MCF 10A (cell line): ENCODE data around the gene KAT2A. TPM values are rescaled to one million over a fixed set of nuclear protein-coding genes. Genes with fewer than 3 reads are reported as not detected.
A peak's percentile ranks its signal among the peaks of the same experiment; 100 is the strongest.

Experiments
- BruUV-seq: library from RNA; stranded (reverse); fragments of 400-500 nt; replicated peaks from 2 replicates; lab custom pipeline; 2021; lab: Mats Ljungman, UMichigan
- CTCF ChIA-PET: fragments of 300-600 bp; sonication (Branson Sonifier 250); formaldehyde crosslinking; extraction: SDS; loops from one replicate; lab custom pipeline; 2021; ENCODE audit warnings: antibody characterized with exemption, inconsistent platforms; lab: Yijun Ruan, JAX
- POLR2A ChIA-PET: fragments of 300-600, 350-650 bp; sonication (Branson Sonifier 250); formaldehyde crosslinking; extraction: SDS; loops from one replicate; lab custom pipeline; 2020; ENCODE audit warnings: antibody characterized with exemption, inconsistent platforms; lab: Yijun Ruan, JAX
- DNase-seq: peaks from one replicate; pipeline ENCODE4 v3.0.0-alpha.2; 2018; ENCODE audit not compliant: unreplicated experiment
- H3K27ac Mint-ChIP-seq: one replicate; pipeline ENCODE4 v1.8.0; 2022; ENCODE audit warnings: mild to moderate bottlenecking, low read depth, mixed read lengths; ENCODE audit not compliant: unreplicated experiment
- H3K27me3 Mint-ChIP-seq: one replicate; pipeline ENCODE4 v1.8.0; 2022; ENCODE audit warnings: mixed read lengths; ENCODE audit not compliant: insufficient read depth, unreplicated experiment
- H3K36me3 Mint-ChIP-seq: one replicate; pipeline ENCODE4 v1.8.0; 2022; ENCODE audit warnings: mild to moderate bottlenecking, moderate library complexity, mixed read lengths; ENCODE audit not compliant: insufficient read depth, unreplicated experiment
- H3K4me1 Mint-ChIP-seq: one replicate; pipeline ENCODE4 v1.8.0; 2022; ENCODE audit warnings: mixed read lengths; ENCODE audit not compliant: insufficient read depth, unreplicated experiment
- H3K4me3 Mint-ChIP-seq: one replicate; pipeline ENCODE4 v1.8.0; 2022; ENCODE audit warnings: mild to moderate bottlenecking, moderate library complexity, mixed read lengths; ENCODE audit not compliant: unreplicated experiment
- H3K9me3 Mint-ChIP-seq: one replicate; pipeline ENCODE4 v1.8.0; 2022; ENCODE audit warnings: mixed read lengths; ENCODE audit not compliant: unreplicated experiment
- CTCF ChIP-seq: fragments of 200-600 bp; IDR thresholded peaks from one replicate; pipeline ENCODE4 v1.8.0; 2022; ENCODE audit warnings: antibody characterized with exemption, mild to moderate bottlenecking; ENCODE audit not compliant: unreplicated experiment
- intact Hi-C: fragments of 100-400 bp; cut with micrococcal nuclease; formaldehyde crosslinking; loops from 2 replicates; pipeline ENCODE4 v1.14.1; 2022
- total RNA-seq: library from RNA; stranded (reverse); gene quantifications from 2 replicates; pipeline ENCODE4 v1.2.3, GENCODE V29; 2022

The KAT2A gene
- total RNA-seq, 1 experiment from 2014 or later: 44.6 TPM

- Mint-ChIP-seq H3K4me3 (no peak overlapping the region), H3K27me3 (no peaks in the 10 kb centered on the region), H3K27ac (no peak overlapping the region), H3K4me1 (peaks cover 6% of the 10 kb centered on the region), H3K36me3 (peaks cover 38% of the 10 kb centered on the region), H3K9me3 (no peaks in the 10 kb centered on the region)
- no peak for TF ChIP-seq CTCF
- intact Hi-C loops: loop anchor here (5.0 kb wide), 1 partner anchor 380 kb away; no protein-coding TSS in a partner anchor
- no TSS peak for BruUV-seq
- DNase-seq: no peak
- ChIA-PET CTCF (interaction anchor here (0.6 to 8.2 kb wide), 16 partner anchors 12 to 446 kb away, joined by 3 to 40 read pairs (median 4); partner anchors contain the start of genes NKIRAS2 and STAT5A), POLR2A (interaction anchor here (2.4 kb wide), 1 partner anchor 151 kb away, joined by 12 read pairs; the partner anchor contains the start of gene CNP)
Measured at GRCh38 chr17:42117397-42118125, 3.6 kb downstream of the KAT2A start.

- CTCF ChIA-PET: interaction anchor here (0.6 to 8.2 kb wide), 14 partner anchors 23 to 158 kb away, joined by 3 to 40 read pairs (median 4); partner anchors contain the start of gene NKIRAS2
- intact Hi-C loops: loop anchor here (1.0 to 5.0 kb wide), 4 partner anchors 50 to 380 kb away; no protein-coding TSS in a partner anchor
- Mint-ChIP-seq H3K36me3 (peaks cover 38% of the 10 kb centered on the region), H3K9me3 (no peaks in the 10 kb centered on the region), H3K27me3 (no peaks in the 10 kb centered on the region), H3K4me1 (peaks cover 6% of the 10 kb centered on the region), H3K4me3 (no peak overlapping the region), H3K27ac (no peak overlapping the region)
- peak; percentile 73 for TF ChIP-seq CTCF
- DNase-seq: peak; percentile 87
- no TSS peak for BruUV-seq
- POLR2A ChIA-PET: interaction anchor here (1.0 to 2.4 kb wide), 2 partner anchors 37 to 150 kb away, joined by 3 to 12 read pairs; partner anchors contain the start of gene CNP
Measured at GRCh38 chr17:42116705-42117396, 4.3 kb downstream of the KAT2A start.

GRCh38 chr17:42114118-42114517 is 7.0 kb downstream of the KAT2A start:
- no peak for DNase-seq
- no TSS peak for BruUV-seq
- Mint-ChIP-seq H3K4me3 (no peak overlapping the region), H3K27me3 (no peaks in the 10 kb centered on the region), H3K9me3 (no peaks in the 10 kb centered on the region), H3K27ac (peak overlapping the region; percentile 35), H3K4me1 (no peaks in the 10 kb centered on the region), H3K36me3 (peaks cover 34% of the 10 kb centered on the region)
- intact Hi-C loops: no loop called here
- no peak for TF ChIP-seq CTCF
- ChIA-PET POLR2A (interaction anchor here (1.0 to 3.0 kb wide), 3 partner anchors 97 to 309 kb away, joined by 3 to 17 read pairs (median 3); partner anchors contain the start of genes CAVIN1, CNP and DNAJC7), CTCF (interaction anchor here (0.9 to 8.2 kb wide), 4 partner anchors 9 to 97 kb away, joined by 3 to 37 read pairs (median 16); partner anchors contain the start of gene DNAJC7)
